GM12878 (cell line): Measurements from ENCODE around the gene ODAD2.

Experiments
- GABPA ChIP-seq: IDR thresholded peaks from 2 replicates; pipeline ENCODE4 v1.6.1; 2014; ENCODE audit warnings: antibody characterized with exemption, low read depth, mild to moderate bottlenecking, inconsistent platforms
- NR2F1 ChIP-seq: fragments of 450-650 bp; conservative IDR thresholded peaks from 2 replicates; pipeline ENCODE4 v1.6.1; 2017; ENCODE audit warnings: mild to moderate bottlenecking

DNA sequence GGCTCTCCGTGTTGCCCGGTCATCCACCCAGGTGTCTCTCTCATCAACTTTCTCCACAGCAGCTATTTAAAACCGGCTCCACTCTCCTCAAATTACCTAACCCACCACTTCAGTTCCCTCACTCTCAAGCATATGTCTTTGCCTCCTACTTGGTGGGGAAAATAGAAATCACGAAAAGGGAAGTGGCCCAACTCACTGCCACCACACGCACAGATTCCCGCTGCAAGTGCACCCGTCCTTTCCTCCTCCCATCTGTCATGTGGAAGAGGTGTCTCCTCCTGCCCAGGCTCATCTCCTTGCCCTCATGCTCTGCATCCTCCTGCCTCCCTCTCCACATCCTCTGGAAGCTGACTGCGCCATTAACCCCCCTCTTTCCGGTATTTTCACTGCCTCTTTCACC, 172.5 kb downstream of the ODAD2 start:
- TF ChIP-seq NR2F1 (no peak), GABPA (no peak)
